T-helper 1 cell treated with Interleukin-12 subunit alpha and Interleukin-12 subunit beta and Interleukin-4 antibody, amounts not matched to agents 30 ng/mL and 1 ng/mL, for 36 hours (primary cell): ENCODE results near the gene ATP9A. TPM values are rescaled to one million over a fixed set of nuclear protein-coding genes. Genes with fewer than 3 reads are reported as not detected.

ENCODE experiments used
- intact Hi-C: fragments of 100-400 bp; cut with micrococcal nuclease; formaldehyde crosslinking; loops from one replicate; pipeline ENCODE4 v1.15.1; 2024
- total RNA-seq: library from RNA; stranded (reverse); gene quantifications from 2 replicates; pipeline ENCODE4 v1.2.3, GENCODE V29; 2022

The ATP9A gene
- total RNA-seq, 1 donor from 2014 or later, result 3.2 TPM

GRCh38 chr20:51607170-51607569 is 161.0 kb downstream of the ATP9A start:
- intact Hi-C loops, result no loop called here

- intact Hi-C loops, result no loop called here
Observed at GRCh38 chr20:51604851-51605250, 163.3 kb downstream of the ATP9A start.

GRCh38 chr20:51602131-51602530 is 166.1 kb downstream of the ATP9A start:
- intact Hi-C loops, result no loop called here

GRCh38 chr20:51600950-51601349 is 167.2 kb downstream of the ATP9A start:
- intact Hi-C loops, result no loop called here

- intact Hi-C loops, result no loop called here
Observed at GRCh38 chr20:51600016-51600420, 168.2 kb downstream of the ATP9A start.

- intact Hi-C loops, result loop anchor here (5.0 kb wide), 2 partner anchors 96 to 116 kb away; no protein-coding TSS in a partner anchor
Observed at GRCh38 chr20:51598556-51598955, 169.6 kb downstream of the ATP9A start.

GRCh38 chr20:51597389-51598231 is 170.6 kb downstream of the ATP9A start:
- intact Hi-C loops, result loop anchor here (5.0 kb wide), 2 partner anchors 95 to 115 kb away; no protein-coding TSS in a partner anchor

- intact Hi-C loops, result loop anchor here (5.0 kb wide), 2 partner anchors 95 to 115 kb away; no protein-coding TSS in a partner anchor
Observed at GRCh38 chr20:51596668-51597388, 171.4 kb downstream of the ATP9A start.

GRCh38 chr20:51595744-51596143 is 172.4 kb downstream of the ATP9A start:
- intact Hi-C loops, result loop anchor here (1.0 to 5.0 kb wide), 10 partner anchors 29 to 608 kb away; no protein-coding TSS in a partner anchor

- intact Hi-C loops, result loop anchor here (1.0 to 5.0 kb wide), 10 partner anchors 29 to 608 kb away; no protein-coding TSS in a partner anchor
Observed at GRCh38 chr20:51595058-51595532, 173.1 kb downstream of the ATP9A start.

GRCh38 chr20:51594236-51595057 is 173.7 kb downstream of the ATP9A start:
- intact Hi-C loops, result loop anchor here (1.0 to 5.0 kb wide), 10 partner anchors 30 to 607 kb away; no protein-coding TSS in a partner anchor

- intact Hi-C loops, result no loop called here
Observed at GRCh38 chr20:51593584-51593983, 174.6 kb downstream of the ATP9A start.

GRCh38 chr20:51592564-51592963 is 175.6 kb downstream of the ATP9A start:
- intact Hi-C loops, result no loop called here

- intact Hi-C loops, result no loop called here
Observed at GRCh38 chr20:51591871-51592270, 176.3 kb downstream of the ATP9A start.

GRCh38 chr20:51588762-51589161 is 179.4 kb downstream of the ATP9A start:
- intact Hi-C loops, result no loop called here

- intact Hi-C loops, result no loop called here
Observed at GRCh38 chr20:51587145-51587544, 181.0 kb downstream of the ATP9A start.

- intact Hi-C loops, result no loop called here
Observed at GRCh38 chr20:51586005-51586440, 182.2 kb downstream of the ATP9A start.

GRCh38 chr20:51585148-51585547 is 183.0 kb downstream of the ATP9A start:
- intact Hi-C loops, result no loop called here

- intact Hi-C loops, result no loop called here
Observed at GRCh38 chr20:51584737-51585136, 183.5 kb downstream of the ATP9A start.

GRCh38 chr20:51584116-51584515 is 184.1 kb downstream of the ATP9A start:
- intact Hi-C loops, result no loop called here

- intact Hi-C loops, result no loop called here
Observed at GRCh38 chr20:51583499-51583898, 184.7 kb downstream of the ATP9A start.
